GM19467 (cell line): ENCODE data around the gene KCTD19.

ENCODE experiments used
- ATAC-seq: cut with Tn5 transposase; IDR thresholded peaks from one replicate; pipeline ENCODE4 v1.9.1; 2021; ENCODE audit warnings: mild to moderate bottlenecking, moderate library complexity; ENCODE audit not compliant: unreplicated experiment

Gene KCTD19

DNA sequence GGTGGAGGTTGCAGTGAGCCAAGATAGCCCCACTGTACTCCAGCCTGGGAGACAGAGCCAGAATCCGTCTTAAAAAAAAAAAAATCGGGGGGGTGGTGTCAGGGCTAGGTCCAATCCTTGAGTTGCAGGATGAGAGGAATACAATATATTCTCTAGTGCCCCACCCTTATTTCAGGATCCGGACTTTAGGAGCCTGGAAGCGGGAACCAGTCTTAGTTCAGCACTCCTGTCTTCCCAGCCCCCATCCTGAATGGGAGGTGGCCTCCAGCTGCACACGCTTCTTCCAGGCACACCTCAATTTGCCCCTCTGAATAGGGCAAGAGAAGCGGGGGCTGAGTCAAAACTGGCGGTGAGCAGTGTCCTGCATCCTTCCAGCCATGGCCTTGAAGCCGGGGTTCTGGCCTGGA lies 80.9 kb downstream of the KCTD19 start:
- ATAC-seq: no peak

DNA sequence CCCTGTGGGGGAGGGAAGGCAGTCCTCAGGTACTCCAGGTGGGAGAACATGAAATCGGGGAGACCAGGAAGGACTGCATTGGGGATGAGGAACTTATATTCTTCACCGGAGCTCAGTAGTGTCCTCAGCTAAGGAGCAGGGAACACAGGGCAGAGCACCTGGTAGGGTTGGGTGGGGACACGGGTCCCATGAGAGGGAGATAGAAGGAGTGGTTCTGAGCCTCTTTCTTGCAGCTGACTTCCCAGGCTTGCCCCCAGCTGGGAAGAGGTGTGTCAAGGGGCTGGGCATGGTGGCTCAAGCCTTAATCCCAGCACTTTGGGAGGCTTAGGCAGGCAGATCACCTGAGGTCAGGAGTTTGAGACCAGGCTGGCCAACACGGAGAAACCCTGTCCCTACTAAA lies 81.4 kb downstream of the KCTD19 start:
- no peak for ATAC-seq

DNA sequence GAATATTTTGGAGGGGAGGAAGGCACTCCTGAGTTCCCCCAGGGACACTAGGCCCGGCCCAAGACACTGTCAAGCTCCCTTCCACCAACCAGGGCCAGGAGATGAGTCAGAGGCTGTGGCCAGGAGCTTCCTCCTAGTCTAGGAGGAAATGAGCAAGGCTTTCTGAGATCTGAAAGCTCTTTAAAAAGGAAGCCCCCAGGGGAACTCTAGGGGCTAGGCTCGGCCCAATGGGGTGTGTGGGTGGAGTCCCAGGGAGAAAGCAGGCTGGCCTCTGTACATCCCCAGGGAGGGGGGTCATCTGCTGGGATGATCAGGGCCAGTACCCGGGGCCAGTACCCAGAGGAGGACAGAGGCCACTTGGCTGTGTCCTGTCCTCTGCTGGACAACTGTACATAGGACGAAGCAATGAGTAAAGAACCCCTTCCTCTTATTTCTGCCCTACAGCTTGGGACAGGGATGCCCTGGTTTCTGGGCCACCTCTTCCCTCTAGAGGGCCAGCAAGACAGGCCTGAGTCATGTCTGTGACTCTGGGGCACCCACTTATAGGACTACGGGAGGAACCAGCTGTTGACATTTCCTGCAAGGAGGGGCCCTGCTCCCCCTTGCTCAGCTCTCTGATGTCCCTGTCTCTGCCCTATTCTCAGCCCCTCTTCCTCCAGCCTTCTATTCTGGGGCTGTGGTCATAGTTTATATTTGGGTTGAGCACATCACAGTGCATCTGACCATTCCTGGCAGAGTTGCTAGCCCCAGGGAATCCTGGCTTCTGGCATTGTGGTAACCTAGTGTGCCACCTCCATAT lies 82.0 kb downstream of the KCTD19 start:
- no peak for ATAC-seq

DNA sequence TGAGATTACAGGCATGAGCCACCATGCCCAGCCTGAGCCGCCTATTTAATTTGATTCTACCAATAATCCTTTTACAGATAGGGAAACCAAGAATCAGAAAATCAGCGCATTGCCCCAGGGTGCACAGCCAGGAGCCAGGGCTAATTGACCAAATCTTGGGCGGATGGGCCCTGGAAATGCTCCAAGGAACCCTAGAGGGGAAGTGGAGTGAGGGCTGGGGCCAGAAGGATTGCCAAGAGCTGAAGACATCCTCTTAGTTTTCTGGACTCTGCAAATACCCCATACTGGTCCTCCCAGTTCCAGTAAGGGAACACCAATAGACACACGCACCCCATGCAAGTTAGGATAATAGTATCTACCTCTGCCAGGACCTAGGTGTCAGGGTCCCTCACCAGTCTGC lies 83.1 kb downstream of the KCTD19 start:
- no peak for ATAC-seq

DNA sequence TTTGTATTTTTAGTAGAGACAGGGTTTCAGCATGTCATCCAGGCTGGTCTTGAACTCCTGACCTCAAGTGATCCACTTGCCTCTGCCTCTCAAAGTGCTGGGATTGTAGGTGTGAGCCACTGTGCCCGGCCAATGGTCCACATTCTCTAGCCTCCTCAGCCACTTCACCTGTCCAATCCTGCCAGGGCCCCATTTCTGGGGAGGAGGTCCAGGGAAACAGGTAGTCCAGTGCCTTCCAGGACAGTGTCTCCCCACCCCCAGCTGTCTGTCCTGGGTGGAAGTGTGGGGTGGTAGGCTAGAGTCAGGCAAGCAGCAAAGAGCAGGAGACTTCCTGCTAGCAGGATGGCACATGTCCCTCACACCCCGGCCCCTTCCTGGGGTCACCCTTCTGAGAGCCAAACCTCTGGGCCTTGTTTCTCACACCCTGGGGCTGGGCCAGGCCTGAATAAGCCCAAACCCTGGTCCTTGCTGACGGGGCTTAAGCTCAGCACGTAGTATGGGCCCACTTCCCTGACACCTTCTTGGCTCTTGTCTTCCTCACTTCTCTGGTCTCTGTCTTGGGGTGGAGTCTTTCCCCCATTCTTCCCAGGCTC lies 84.3 kb downstream of the KCTD19 start:
- ATAC-seq: no peak

DNA sequence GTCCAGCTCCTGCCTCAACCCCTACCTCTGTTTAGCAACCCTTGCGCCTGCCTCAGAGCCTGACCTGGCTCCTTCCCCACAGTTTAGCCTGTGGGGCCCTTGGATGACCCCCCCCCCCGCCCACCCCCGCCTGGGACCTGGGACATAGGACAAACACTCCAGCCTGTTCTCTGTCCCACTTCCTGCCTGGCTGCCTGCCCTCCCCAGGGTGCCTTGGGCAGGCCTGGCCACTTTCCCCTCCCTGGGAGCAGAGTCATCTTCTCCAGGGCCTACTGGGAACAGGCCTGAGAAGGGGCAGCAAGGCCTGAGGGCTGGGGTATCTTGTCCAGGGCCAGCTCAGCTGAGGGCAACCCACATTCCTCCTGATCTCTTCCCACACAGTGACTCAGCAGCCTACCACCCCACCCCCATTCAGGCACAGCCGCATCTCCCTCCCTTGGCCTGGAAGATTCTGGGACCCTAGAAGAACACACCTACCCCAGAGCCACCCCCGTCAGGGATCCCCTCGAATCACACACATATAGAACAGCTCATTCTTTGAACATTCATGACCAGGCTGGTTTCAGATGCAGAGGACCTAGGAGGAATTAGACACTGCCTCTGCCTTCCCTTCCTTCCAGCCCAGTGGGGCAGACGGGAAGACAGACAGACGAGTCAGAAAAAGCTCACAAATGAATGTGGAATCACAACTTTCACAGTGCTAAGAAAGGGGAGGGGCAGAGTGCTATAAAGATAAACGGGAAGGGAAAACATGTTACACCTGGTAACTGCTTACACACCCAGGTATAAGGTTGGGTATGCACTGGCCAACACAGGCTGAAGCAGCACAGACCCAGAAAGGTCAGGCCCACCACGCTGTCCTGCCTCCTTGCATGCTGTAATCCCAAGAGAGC lies 85.3 kb downstream of the KCTD19 start:
- ATAC-seq: no peak

DNA sequence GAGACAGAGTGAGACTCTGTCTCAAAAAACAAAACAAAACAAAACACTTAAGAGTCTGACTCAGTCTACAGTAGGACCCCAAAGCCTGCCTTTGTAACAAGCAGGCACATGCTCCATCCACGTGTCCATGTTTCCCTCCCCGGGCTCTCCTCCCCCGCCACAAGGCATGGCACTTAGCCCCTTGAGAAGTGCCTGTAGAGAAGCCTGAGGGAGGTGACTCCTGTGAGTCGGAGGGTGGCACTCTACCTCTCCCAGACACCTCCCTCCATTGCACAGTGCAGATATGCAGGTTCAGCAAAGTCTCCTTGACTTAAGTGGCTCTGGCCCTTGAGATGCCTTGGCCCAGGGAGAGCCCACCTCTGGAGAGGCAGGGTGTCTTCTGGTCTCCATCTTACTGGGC lies 86.0 kb downstream of the KCTD19 start:
- ATAC-seq: no peak
